WTC11 (cell line): ENCODE measurements around the gene GPR149. TPM values are rescaled to one million over a fixed set of nuclear protein-coding genes. Genes with fewer than 3 reads are reported as not detected.

Experiments
- ATAC-seq: fragments of 200-7000 bp; cut with Tn5 transposase; 2 replicates; pipeline ENCODE4 v1.10.0; 2021; ENCODE audit warnings: mild to moderate bottlenecking, moderate library complexity
- CTCF ChIA-PET: fragments of 300-600 bp; sonication (Branson Sonifier 250); formaldehyde crosslinking; loops from one replicate; lab custom pipeline; 2021; ENCODE audit warnings: antibody characterized with exemption; lab: Charles Lee
- POLR2A ChIA-PET: fragments of 350-600 bp; sonication (Branson Sonifier 250); formaldehyde crosslinking; loops from one replicate; lab custom pipeline; 2021; ENCODE audit warnings: antibody characterized with exemption; lab: Charles Lee
- DNase-seq: peaks from one replicate; pipeline ENCODE4 v3.0.0; 2021; ENCODE audit warnings: low spot score
- H3K27ac Mint-ChIP-seq: 2 replicates; pipeline ENCODE4 v1.8.0; 2021; ENCODE audit warnings: mixed read lengths
- H3K27me3 Mint-ChIP-seq: 2 replicates; pipeline ENCODE4 v1.8.0; 2021; ENCODE audit warnings: low read depth, mild to moderate bottlenecking, moderate library complexity, mixed read lengths
- H3K36me3 Mint-ChIP-seq: 2 replicates; pipeline ENCODE4 v1.8.0; 2021; ENCODE audit warnings: mixed read lengths
- H3K4me1 Mint-ChIP-seq: 2 replicates; pipeline ENCODE4 v1.8.0; 2022; ENCODE audit warnings: mixed read lengths
- H3K4me3 Mint-ChIP-seq: 2 replicates; pipeline ENCODE4 v1.8.0; 2021; ENCODE audit warnings: mild to moderate bottlenecking, moderate library complexity, mixed read lengths
- H3K9me3 Mint-ChIP-seq: 2 replicates; pipeline ENCODE4 v1.8.0; 2021; ENCODE audit warnings: mixed read lengths
- ATF1 ChIP-seq: sonication (generic); formaldehyde crosslinking; IDR thresholded peaks from 2 replicates; pipeline ENCODE4 v1.8.1; 2023; ENCODE audit warnings: mild to moderate bottlenecking, moderate library complexity, missing genetic modification reagents
- EMX1 ChIP-seq: fragments of 250-450 bp; sonication (Bioruptor Pico); IDR thresholded peaks from 2 replicates; pipeline ENCODE4 v1.8.0; 2021; ENCODE audit warnings: mild to moderate bottlenecking
- ESRRA ChIP-seq: sonication (generic); formaldehyde crosslinking; IDR thresholded peaks from 2 replicates; pipeline ENCODE4 v1.8.1; 2022; ENCODE audit warnings: mild to moderate bottlenecking, missing genetic modification reagents, borderline replicate concordance
- JAZF1 ChIP-seq: fragments of 250-450 bp; sonication (Bioruptor Pico); IDR thresholded peaks from 2 replicates; pipeline ENCODE4 v1.9.0; 2021; ENCODE audit warnings: moderate library complexity, mild to moderate bottlenecking, inconsistent platforms
- NFE2L1 ChIP-seq: sonication (generic); formaldehyde crosslinking; IDR thresholded peaks from 2 replicates; pipeline ENCODE4 v1.8.1; 2023; ENCODE audit warnings: missing genetic modification reagents
- OVOL2 ChIP-seq: fragments of 250-450 bp; sonication (Bioruptor Pico); IDR thresholded peaks from 2 replicates; pipeline ENCODE4 v1.9.0; 2021; ENCODE audit warnings: mild to moderate bottlenecking, borderline replicate concordance
- SMAD4 ChIP-seq: sonication (generic); formaldehyde crosslinking; IDR thresholded peaks from 2 replicates; pipeline ENCODE4 v1.8.0; 2022; ENCODE audit warnings: mild to moderate bottlenecking, missing genetic modification reagents
- TEAD1 ChIP-seq: sonication (generic); formaldehyde crosslinking; IDR thresholded peaks from 2 replicates; pipeline ENCODE4 v1.8.0; 2022; ENCODE audit warnings: mild to moderate bottlenecking, missing genetic modification reagents
- TEAD4 ChIP-seq: sonication (generic); formaldehyde crosslinking; IDR thresholded peaks from 2 replicates; pipeline ENCODE4 v1.8.0; 2022; ENCODE audit warnings: mild to moderate bottlenecking, missing genetic modification reagents
- ZBTB21 ChIP-seq: sonication (generic); formaldehyde crosslinking; IDR thresholded peaks from 2 replicates; pipeline ENCODE4 v1.8.1; 2023; ENCODE audit warnings: mild to moderate bottlenecking, missing genetic modification reagents, borderline replicate concordance
- ZNF121 ChIP-seq: sonication (generic); formaldehyde crosslinking; IDR thresholded peaks from 2 replicates; pipeline ENCODE4 v1.8.0; 2023; ENCODE audit warnings: missing genetic modification reagents
- ZNF138 ChIP-seq: sonication (generic); formaldehyde crosslinking; conservative IDR thresholded peaks from 2 replicates; pipeline ENCODE4 v1.8.1; 2022; ENCODE audit warnings: mild to moderate bottlenecking, moderate library complexity, missing genetic modification reagents
- ZNF396 ChIP-seq: fragments of 250-450 bp; sonication (Bioruptor Pico); IDR thresholded peaks from 2 replicates; pipeline ENCODE4 v1.8.0; 2021; ENCODE audit warnings: mild to moderate bottlenecking, moderate library complexity, borderline replicate concordance
- total RNA-seq: library from RNA; stranded (reverse); gene quantifications from 3 replicates; pipeline ENCODE4 v1.2.3, GENCODE V29; 2021
- TF ChIP-seq, protein P1 (sequence below): fragments of 250-450 bp; sonication (Bioruptor Pico); IDR thresholded peaks from 2 replicates; pipeline ENCODE4 v2.1.2; 2022; ENCODE audit warnings: mild to moderate bottlenecking, moderate library complexity
- TF ChIP-seq, protein P2 (sequence below): sonication (generic); formaldehyde crosslinking; IDR thresholded peaks from 2 replicates; pipeline ENCODE4 v1.8.1; 2023; ENCODE audit warnings: mild to moderate bottlenecking, missing genetic modification reagents, moderate library complexity
- TF ChIP-seq, protein P3 (sequence below): sonication (generic); formaldehyde crosslinking; IDR thresholded peaks from 2 replicates; pipeline ENCODE4 v1.8.1; 2022; ENCODE audit warnings: low read depth, missing genetic modification reagents, borderline replicate concordance
- TF ChIP-seq, protein P4 (sequence below): sonication (generic); formaldehyde crosslinking; IDR thresholded peaks from 2 replicates; pipeline ENCODE4 v1.8.0; 2022; ENCODE audit warnings: mild to moderate bottlenecking, missing genetic modification reagents
- TF ChIP-seq, protein P5 (sequence below): fragments of 250-450 bp; sonication (Bioruptor Pico); IDR thresholded peaks from 2 replicates; pipeline ENCODE4 v1.9.0; 2021; ENCODE audit warnings: mild to moderate bottlenecking
- TF ChIP-seq, protein P6 (sequence below): sonication (generic); formaldehyde crosslinking; IDR thresholded peaks from 2 replicates; pipeline ENCODE4 v1.8.0; 2022; ENCODE audit warnings: mild to moderate bottlenecking, missing genetic modification reagents
- TF ChIP-seq, protein P7 (sequence below): sonication (generic); formaldehyde crosslinking; IDR thresholded peaks from 2 replicates; pipeline ENCODE4 v1.8.0; 2022; ENCODE audit warnings: mild to moderate bottlenecking, missing genetic modification reagents

GPR149 gene
- total RNA-seq, 1 experiment from 2014 or later = not detected

DNA sequence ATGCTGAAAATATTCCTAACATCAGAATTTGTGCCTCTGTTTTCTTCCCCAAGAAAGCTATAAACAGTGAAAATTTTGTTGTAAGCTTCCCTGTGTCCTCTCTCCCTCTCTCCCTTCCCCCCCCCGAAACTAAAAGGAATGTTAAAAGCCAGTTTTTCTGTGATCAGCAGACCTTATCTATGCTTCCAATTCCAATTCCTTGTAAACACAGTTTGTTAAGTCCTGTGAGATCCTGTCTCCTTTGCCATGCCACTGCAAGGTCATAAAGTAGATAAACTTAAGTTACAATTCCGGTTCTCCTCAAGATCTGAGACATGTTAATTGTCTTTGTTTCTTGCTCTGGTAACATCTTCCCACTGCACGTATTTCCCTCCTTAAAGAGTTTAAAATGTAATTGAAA is 62.8 kb downstream of the GPR149 start:
- peaks cover 12% of the 10 kb centered on the region for H3K36me3 Mint-ChIP-seq
- ChIA-PET CTCF (no interaction called here), POLR2A (no interaction called here)
- peaks cover 8% of the 10 kb centered on the region for H3K4me1 Mint-ChIP-seq
- no peak overlapping the region for H3K27ac Mint-ChIP-seq
- H3K27me3 Mint-ChIP-seq = 0 out of 2 replicates have a peak, but pooled peaks cover 3% of the 10 kb centered on the region
- DNase-seq = no peak
- peaks cover 34% of the 10 kb centered on the region for H3K9me3 Mint-ChIP-seq
- TF ChIP-seq, protein P1, sequence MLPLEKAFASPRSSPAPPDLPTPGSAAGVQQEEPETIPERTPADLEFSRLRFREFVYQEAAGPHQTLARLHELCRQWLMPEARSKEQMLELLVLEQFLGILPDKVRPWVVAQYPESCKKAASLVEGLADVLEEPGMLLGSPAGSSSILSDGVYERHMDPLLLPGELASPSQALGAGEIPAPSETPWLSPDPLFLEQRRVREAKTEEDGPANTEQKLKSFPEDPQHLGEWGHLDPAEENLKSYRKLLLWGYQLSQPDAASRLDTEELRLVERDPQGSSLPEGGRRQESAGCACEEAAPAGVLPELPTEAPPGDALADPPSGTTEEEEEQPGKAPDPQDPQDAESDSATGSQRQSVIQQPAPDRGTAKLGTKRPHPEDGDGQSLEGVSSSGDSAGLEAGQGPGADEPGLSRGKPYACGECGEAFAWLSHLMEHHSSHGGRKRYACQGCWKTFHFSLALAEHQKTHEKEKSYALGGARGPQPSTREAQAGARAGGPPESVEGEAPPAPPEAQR (CRISPR knock-in tag) = no peak
- TF ChIP-seq ATF1 (CRISPR knock-in tag) (no peak), TEAD1 (CRISPR knock-in tag) (no peak), ZNF396 (CRISPR knock-in tag) (no peak), NFE2L1 (no peak), ZNF121 (CRISPR knock-in tag) (no peak), EMX1 (CRISPR knock-in tag) (no peak), JAZF1 (CRISPR knock-in tag) (no peak), SMAD4 (CRISPR knock-in tag) (no peak), ESRRA (CRISPR knock-in tag) (no peak), ZNF138 (no peak), TEAD4 (CRISPR knock-in tag) (no peak), OVOL2 (CRISPR knock-in tag) (no peak)
- TF ChIP-seq, protein P2, sequence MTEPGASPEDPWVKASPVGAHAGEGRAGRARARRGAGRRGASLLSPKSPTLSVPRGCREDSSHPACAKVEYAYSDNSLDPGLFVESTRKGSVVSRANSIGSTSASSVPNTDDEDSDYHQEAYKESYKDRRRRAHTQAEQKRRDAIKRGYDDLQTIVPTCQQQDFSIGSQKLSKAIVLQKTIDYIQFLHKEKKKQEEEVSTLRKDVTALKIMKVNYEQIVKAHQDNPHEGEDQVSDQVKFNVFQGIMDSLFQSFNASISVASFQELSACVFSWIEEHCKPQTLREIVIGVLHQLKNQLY (CRISPR knock-in tag) = no peak
- TF ChIP-seq, protein P3, sequence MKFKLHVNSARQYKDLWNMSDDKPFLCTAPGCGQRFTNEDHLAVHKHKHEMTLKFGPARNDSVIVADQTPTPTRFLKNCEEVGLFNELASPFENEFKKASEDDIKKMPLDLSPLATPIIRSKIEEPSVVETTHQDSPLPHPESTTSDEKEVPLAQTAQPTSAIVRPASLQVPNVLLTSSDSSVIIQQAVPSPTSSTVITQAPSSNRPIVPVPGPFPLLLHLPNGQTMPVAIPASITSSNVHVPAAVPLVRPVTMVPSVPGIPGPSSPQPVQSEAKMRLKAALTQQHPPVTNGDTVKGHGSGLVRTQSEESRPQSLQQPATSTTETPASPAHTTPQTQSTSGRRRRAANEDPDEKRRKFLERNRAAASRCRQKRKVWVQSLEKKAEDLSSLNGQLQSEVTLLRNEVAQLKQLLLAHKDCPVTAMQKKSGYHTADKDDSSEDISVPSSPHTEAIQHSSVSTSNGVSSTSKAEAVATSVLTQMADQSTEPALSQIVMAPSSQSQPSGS (CRISPR knock-in tag) = no peak
- TF ChIP-seq, protein P4, sequence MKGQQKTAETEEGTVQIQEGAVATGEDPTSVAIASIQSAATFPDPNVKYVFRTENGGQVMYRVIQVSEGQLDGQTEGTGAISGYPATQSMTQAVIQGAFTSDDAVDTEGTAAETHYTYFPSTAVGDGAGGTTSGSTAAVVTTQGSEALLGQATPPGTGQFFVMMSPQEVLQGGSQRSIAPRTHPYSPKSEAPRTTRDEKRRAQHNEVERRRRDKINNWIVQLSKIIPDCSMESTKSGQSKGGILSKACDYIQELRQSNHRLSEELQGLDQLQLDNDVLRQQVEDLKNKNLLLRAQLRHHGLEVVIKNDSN (CRISPR knock-in tag) = no peak
- TF ChIP-seq, protein P5, sequence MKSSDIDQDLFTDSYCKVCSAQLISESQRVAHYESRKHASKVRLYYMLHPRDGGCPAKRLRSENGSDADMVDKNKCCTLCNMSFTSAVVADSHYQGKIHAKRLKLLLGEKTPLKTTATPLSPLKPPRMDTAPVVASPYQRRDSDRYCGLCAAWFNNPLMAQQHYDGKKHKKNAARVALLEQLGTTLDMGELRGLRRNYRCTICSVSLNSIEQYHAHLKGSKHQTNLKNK (CRISPR knock-in tag) = no peak
- TF ChIP-seq, protein P6, sequence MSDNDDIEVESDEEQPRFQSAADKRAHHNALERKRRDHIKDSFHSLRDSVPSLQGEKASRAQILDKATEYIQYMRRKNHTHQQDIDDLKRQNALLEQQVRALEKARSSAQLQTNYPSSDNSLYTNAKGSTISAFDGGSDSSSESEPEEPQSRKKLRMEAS (CRISPR knock-in tag) = no peak
- TF ChIP-seq, protein P7, sequence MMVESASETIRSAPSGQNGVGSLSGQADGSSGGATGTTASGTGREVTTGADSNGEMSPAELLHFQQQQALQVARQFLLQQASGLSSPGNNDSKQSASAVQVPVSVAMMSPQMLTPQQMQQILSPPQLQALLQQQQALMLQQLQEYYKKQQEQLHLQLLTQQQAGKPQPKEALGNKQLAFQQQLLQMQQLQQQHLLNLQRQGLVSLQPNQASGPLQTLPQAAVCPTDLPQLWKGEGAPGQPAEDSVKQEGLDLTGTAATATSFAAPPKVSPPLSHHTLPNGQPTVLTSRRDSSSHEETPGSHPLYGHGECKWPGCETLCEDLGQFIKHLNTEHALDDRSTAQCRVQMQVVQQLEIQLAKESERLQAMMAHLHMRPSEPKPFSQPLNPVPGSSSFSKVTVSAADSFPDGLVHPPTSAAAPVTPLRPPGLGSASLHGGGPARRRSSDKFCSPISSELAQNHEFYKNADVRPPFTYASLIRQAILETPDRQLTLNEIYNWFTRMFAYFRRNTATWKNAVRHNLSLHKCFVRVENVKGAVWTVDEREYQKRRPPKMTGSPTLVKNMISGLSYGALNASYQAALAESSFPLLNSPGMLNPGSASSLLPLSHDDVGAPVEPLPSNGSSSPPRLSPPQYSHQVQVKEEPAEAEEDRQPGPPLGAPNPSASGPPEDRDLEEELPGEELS (CRISPR knock-in tag) = no peak
- TF ChIP-seq, all 79 proteins: peak for 0
- no peak overlapping the region for H3K4me3 Mint-ChIP-seq
- ATAC-seq = no peak

DNA sequence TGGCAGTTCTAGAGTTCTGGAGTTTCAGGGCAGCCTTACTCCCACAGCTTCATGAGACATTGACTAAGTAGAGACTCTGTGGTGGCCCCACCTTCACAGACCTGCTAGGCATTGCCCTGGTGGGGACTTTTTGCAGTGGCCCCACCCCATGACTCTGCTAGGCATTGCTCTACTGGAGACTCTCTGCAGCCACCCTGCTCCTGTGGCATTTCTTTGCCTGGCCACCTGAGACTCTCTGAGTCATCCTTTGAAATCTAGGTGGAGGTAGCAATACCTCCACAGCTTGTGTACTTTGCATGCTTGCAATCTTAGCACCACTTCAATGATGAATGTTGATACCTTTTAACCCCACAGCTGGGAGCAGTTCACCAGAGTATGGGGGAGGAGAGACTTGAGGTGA is 65.1 kb downstream of the GPR149 start:
- no peak for TF ChIP-seq ZBTB21 (CRISPR knock-in tag)
- TF ChIP-seq OVOL2 (CRISPR knock-in tag) = no peak
- no peak for TF ChIP-seq ATF1 (CRISPR knock-in tag)
- H3K27ac Mint-ChIP-seq = no peak overlapping the region
- ChIA-PET CTCF (no interaction called here), POLR2A (no interaction called here)
- H3K4me1 Mint-ChIP-seq = peaks cover 8% of the 10 kb centered on the region
- H3K36me3 Mint-ChIP-seq = peaks cover 12% of the 10 kb centered on the region
- 0 out of 2 replicates have a peak, but pooled peaks cover 3% of the 10 kb centered on the region for H3K27me3 Mint-ChIP-seq
- H3K9me3 Mint-ChIP-seq = peaks cover 34% of the 10 kb centered on the region
- H3K4me3 Mint-ChIP-seq = no peak overlapping the region
- no peak for ATAC-seq
- DNase-seq = no peak
